Right hindlimb (tissue), 1 donor: ENCODE results near the gene MARCHF3.
"Not testable (repeated sequence)": the region's sequence is repeated elsewhere in the genome, so short reads cannot be mapped to it uniquely, and the experiment has no call there.

Experiments
- DNase-seq: peaks from one replicate; pipeline ENCODE4 v3.0.0-alpha.2; 2018

The MARCHF3 gene

DNA sequence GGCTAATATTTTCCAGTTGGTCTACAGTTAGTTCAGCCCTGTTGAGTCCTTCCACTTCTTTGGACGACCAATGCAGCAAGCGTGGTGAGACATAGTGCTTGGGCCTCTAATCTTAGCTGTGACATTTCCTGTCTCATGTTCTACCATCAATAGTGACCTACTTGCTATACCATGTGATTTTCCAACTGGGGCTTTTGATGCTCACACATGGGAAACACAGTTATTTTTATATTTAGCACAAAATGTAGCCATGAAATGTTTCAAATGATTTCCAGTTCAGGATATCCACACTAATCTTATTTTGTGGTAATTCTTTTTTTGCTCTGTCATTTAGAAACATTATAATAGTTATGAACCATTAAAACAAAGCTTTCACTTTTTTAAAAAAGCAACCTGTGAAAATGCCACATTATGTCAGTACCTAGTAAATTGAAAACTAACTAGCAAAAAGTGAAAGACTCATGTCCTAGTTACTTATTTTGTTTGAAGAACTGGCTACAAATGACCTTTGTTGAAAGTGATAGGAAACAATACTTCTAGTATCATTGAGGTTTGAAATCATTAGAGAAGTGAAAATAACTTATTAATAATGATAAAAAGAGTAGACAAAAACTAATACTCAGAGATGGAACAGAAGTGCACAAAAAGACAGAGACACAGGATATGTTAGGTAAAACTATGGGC lies 18.3 kb downstream of the MARCHF3 start:
- DNase-seq = no peak

DNA sequence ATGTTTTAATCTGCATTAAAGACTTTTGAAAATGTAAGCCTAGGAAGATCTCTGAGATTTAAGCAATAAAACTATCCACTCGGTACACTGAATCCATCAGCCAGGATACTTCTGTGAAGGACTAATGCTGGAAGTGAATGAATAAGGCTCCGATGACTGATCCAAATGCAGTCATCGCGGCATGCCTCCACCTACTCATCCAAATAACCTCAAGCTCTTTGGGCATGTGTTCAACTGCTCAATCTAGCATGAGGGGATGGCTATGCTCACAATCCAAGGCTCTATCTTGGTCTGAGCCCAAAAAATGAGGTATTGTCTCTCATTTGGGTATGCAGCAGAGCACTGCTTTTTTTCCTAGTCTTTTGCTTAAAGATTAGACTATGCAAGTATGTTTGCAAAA lies 19.2 kb downstream of the MARCHF3 start:
- peak; percentile 44 for DNase-seq

DNA sequence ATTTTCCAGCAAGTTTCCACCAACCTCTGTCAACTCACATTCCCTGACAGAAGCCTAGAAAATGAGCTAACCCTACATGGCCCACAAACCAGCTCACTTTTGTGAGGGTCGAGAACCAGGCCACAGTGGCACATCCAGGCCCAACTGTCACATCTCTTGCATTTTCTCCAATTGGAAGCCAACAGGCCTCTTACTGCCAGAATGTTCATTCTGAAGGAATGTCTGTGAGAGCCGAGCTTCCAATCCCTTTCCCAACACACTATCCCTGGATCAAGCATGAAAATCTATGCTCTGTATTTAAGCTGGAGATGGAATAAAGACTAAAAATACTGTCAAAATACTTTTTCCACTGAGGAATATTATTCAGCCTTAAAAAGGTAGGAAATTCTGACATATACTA lies 20.0 kb downstream of the MARCHF3 start:
- DNase-seq = no peak

DNA sequence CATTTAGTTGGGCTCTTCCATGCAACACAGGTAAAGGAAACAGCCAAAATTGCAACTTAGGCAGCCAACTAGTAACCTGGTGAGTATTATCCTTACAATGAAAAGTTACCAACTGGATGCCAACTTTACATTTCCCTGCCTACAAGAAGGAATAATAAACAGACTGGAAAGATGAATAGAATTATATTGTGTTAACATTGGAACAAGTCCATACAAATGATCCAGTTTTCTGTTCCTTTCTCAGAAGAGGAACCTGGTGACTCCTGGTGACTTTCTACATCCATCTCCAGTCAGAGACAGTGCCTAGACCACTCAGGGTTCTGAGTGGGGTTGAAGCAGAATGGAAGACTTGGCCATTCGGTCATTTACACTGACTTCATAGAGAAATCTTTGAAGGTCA lies 20.6 kb downstream of the MARCHF3 start:
- DNase-seq = no peak

DNA sequence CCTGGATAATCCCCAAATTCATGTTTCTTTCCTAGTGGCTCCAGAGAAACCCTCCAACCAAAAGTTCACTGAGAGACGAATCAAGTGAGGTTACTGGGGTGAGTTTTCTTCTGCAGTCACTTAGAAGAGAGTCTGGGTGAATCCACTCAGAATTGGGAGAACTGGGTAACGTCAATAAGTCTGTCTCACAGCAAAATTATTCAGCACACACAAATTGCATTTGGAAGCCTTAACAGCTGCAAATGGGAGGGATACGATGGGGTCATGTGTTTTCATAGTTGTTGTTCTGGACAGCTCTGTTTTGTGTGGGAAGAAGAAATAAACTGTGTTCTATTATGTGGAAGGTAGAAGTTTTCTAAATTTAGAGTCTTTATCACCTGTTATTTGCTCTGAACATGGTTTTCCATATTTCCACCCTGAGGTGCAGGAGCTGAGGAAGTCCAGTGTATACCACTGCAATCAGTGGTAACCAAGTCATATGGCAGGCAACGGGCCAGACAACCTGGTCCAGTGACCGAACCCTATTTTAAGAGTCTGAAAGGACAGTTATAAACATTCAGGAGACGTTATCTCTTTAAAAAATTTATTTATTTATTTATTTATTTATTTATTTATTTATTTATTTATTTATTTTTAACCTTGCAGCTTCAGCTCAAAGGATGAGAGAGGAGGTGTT lies 21.9 kb downstream of the MARCHF3 start:
- DNase-seq = no peak

DNA sequence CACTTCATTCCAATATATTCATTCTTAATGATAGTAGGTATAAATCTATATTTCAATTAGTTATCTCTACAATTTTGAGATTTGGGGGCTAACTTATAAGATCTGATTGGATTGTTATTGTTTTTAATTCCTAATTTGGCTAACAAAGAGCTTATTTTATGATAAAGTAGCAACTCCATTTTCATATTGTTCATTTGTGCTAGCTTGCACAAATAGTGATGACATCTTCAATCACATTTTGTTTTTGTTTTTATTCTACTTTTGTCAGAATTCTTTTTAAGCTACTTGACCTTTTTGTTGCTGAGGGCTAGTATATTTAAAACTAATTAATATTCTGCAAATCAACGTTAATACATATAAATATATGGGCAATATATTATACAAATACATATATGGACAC lies 22.8 kb downstream of the MARCHF3 start:
- no peak for DNase-seq

DNA sequence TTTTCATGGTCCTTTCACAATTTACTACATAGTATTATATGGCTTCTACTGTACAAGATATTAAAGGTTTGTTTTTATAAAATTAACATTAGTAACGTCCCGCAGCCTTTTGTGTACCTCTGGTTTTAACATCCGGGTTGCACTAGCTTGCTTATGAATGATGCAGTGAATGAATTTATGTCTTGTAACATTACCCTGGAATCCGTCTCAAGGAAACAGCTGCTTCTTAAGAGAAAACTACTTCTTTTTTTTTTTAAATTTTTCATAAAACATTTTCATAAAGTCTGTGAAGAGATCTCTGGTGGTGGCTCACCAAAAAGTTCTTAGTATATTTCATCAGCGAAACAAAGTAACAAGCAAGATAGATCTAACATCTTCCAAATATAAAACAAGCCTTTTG lies 23.6 kb downstream of the MARCHF3 start:
- DNase-seq = no peak

DNA sequence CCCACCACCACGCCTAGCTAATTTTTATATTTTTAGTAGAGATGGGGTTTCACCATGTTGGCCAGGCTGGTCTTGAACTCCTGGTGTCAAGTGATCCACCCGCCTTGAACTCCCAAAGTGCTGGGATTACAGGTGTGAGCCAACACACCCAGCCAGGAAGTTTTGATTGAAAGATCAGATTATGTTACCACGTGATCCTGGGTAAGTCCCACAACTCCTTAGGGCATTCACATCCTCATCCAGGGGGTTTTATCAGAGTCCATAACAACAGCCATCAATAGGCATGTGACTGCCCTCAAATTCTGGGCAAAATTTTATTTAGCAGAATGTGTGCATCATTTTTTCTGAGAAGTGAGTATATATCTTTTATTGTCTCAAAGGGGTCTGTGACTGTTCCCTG lies 25.1 kb downstream of the MARCHF3 start:
- DNase-seq = not testable (repeated sequence)

DNA sequence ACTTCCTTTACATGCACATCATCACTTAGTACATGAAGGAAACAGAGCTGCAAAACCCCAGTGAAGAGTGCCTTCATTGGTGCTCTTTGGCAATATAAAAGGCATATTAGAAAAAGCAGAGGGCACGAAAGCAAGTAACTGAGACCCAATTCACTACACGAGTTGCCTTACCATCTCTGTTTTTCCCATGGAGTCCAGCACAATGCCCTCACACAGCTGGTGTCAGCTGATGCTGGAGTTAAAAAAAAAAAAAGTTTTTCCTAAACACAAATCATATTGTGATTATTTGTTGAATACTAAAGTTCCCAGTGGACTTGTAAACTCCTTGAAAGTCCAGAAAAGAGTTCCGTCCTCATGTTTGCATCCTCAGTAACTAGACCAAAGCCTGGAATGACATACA lies 25.6 kb downstream of the MARCHF3 start:
- no peak for DNase-seq

DNA sequence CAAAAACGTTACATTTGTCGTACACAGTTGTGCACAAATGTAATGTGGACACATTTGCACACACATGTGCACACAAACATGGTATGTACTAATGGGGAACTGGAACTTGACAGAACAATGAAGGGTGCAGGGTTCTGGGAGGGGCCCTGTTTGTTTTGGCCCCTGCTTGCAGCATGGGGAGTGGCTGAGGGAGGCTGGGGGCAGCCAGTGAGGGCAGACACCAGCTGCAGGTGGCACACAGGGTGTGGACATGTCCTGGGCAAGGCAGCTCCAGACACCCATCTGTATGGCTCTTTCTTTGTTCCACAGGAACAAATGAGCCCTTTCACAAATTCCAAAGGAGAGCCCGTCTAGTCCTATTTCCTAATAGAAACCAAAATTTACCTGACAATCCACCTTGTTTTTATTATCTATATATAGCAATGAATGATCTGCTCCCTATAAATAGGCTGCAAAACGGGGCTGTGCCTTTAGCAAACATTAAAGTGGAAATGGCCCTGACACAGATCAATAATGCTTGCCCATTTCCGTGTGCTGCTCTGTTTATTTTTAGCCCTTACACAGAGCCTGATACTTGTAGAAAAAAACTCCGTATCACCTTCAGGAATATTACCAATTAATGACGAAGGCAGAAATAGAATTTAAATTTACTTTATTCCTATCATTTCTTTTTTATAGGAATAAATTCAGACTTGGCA lies 26.4 kb downstream of the MARCHF3 start:
- DNase-seq = no peak

DNA sequence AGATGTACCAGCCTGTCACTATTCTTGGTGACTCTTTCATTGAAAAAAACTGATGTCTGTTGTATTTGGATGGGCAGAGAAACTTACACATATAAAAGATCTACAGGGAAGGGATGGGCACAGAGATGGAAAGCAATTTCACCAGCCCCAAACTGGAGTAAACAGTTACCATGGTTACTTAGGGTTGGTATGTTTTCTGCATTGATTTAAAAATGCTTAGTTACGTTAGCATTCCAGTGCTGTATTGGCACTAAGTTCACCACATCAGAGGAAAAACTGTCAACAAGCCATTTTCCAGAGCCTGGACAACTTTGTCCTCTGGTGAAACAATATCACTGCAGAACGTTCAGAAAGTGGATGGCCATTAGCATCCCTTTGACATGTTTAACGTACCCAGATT lies 28.0 kb downstream of the MARCHF3 start:
- no peak for DNase-seq

DNA sequence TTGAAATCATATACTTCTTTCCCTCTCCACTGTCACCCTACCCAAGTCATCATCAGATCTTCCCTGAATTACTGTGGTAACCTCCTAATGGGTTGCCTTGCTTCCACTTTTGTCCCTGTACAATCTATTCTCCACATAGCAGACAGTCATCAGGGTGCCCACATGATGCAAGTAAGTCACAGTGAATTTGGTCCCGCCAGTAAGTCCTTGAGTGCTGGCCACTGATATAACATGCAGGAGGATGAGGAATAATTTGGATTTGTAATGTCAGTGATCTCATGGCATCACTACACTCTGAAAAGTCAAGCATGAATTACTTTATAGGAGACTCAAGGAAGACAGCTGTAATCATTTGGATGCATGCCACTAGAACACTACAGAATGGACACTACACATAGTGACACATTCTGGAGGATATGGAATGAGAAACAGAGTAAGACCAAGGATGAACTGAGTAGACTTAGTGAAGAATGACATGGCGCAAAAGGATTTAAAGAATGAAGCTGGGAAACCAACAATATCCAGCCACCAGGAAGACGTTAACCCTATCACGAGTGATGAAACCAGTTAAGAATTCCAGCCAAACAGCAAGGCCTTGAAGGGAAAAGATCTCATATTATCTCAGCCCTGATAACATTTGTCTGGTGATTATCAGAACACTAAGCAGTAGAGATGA lies 28.6 kb downstream of the MARCHF3 start:
- no peak for DNase-seq

DNA sequence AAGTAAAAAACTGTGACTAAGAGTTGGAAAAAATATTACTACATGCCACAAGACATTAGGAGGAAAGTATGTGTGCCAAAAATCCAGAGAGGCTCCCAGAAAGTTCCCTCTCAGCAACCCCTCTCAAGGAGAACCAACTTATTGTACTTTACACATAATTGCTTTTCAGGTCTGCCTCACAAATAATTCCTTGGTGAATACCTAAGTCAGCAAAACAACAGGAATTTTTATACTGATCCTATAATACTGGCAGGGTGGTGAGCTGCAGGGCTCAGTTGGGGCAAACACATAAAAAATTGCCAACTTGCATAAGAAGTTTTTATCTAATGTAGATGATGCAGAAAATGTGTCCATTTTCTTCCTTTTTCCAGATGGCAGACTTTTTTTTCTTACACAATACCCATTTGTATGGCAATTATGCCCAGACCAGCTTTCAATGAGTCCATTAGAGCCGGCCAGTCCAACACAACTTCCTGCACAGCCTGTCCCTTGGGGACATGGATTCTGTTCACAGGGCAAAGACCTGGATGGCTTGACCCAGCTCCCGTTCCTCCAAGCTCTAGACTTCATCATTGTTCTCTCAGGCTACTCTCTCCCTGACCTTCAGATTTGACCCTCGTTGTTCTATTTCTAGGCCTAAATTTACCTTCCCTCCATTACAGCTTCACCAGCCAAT lies 31.3 kb downstream of the MARCHF3 start:
- DNase-seq = no peak

DNA sequence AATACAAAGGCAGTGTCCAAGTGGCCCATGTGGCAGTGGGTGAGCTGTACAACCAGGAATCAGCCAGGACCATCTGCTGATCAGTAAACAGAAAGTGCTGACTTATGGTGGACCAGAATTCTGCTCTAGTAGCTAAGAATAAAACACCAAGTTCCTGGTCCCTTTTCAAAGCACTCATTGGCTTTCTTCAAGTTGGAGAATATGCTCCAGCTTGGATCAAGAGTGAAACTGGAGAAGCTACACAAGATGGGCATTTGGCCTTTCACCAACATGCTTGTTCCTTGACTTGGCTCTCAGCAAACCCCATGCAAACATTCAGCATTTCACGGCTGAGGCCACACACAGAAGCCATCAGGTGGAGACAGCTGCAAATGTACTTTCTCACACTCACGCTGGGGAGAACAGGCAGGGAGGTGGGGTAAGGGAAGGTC lies 32.1 kb downstream of the MARCHF3 start:
- peak; percentile 54 for DNase-seq

DNA sequence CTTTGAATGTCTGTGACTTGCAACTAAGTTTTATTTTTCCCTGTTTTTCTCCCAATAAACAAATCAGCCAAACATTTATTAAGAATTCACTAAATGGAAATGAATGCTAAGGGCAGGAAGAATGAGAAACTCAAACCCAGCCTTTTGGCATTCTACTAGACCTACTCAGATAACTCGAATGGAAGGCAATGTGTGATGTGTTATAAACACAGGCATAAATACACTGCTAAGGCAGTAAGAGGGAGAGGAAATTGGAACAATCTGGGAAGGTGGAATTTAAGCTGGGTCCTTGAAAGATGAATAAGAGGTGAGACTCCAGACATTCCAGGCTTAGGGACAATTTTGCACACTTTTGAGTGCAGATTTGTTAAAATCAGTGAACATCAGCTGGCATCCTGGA lies 34.7 kb downstream of the MARCHF3 start:
- DNase-seq = no peak

DNA sequence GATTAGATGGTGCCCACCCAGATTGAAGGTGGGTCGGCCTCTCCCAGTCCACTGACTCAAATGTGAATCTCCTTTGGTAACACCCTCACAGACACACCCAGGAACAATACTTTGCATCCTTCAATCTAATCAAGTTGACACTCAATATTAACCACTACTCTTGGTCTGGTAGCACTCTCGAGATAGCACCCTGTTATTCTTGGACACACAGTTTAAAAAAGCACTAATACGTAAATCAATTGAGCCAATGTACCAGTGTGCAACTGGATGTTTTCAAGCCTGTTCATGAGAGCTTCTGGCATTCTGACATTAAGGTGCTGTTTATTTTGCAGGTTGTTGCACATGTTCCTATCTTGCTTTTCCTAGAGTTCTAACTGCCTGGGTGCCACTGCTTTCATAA lies 35.3 kb downstream of the MARCHF3 start:
- DNase-seq = no peak

DNA sequence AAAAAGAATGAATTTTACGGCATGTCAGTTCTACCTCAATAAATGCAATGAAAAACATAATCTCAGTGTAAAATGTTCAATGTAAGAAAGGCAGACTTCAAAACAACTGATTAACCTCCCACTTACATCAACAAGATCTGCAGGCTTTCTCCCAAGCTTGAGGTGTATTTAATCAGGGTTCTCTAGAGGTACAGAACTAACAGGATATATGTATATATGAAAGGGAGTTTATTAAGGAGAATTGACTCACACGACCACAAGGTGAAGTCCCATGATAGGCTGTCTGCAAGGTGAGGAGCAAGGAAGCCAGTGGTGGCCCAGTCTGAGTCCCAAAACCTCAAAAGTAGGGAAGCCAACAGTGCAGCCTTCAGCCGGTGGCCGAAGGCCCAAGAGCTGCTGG lies 35.9 kb downstream of the MARCHF3 start:
- no peak for DNase-seq

DNA sequence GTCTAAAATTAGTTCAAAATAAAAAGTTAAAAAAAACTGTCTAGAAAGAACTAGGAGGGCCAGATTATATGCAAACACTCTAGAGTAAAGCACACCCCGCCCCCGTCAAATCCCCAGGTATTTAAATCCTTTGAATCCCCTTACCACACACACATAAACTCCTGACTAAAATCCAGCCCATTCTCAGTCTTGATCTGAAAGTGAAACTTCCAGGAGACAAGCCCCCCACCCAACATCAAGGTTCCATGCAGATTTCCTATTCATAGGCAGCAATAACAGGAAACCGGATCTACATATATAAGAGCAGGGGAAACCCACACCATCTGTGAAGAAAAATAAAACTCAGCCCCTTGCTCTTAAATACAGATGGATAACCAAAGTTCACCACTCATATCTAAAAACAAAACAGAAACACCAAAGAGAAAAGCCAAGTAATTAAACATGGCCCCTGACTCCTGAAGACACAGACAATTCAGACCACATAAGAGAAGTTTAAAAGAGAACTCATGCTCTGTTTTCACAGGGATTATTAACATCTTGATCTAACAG lies 42.3 kb downstream of the MARCHF3 start:
- no peak for DNase-seq

DNA sequence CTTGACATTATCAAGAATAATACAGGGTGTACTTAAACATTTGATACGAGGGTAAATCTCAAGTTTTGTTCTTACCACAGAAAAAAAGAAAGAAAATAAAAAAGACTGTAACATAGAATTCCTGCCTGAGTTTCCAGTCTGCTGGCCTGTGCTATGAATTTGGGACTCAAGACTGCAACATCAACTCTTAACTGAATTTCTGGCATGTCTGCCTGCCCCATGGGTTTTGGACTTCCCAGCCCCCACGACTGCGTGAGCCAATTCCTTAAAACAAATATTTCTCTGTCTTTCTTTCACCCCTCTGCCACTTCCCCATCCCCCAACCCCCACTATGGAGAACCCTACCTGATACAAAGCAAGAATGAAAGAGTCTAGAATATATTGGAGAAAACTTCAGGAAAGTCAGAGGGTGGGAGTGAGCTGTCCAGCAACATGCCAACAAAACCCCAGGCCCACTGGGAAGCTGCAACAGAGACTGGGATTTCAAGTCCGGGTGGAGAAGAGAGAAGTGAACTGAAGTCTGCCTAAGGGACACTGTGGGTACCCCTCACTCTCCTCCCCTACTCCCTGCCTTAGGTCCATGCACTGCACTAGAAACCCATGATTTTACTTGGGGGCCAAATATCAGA lies 43.0 kb downstream of the MARCHF3 start:
- DNase-seq = no peak

DNA sequence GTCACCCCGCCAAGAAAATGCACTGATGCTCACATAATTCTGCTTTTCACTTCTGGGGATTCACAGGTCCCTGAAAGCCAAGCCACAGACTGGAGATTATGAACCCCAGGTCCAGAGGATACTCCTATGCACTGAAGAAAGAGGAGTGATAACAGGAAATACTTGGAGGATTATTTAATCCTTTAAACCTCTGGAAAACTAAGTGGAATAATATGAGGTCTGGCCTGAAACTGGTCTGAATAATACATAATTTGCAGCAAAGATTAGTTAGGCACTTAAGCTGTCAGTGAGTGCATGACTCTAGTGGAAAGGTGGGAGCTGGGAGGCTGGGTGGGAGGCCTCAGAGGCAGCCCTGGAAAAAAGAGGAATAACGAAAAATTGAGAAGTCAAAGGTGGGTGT lies 45.7 kb downstream of the MARCHF3 start:
- no peak for DNase-seq

DNA sequence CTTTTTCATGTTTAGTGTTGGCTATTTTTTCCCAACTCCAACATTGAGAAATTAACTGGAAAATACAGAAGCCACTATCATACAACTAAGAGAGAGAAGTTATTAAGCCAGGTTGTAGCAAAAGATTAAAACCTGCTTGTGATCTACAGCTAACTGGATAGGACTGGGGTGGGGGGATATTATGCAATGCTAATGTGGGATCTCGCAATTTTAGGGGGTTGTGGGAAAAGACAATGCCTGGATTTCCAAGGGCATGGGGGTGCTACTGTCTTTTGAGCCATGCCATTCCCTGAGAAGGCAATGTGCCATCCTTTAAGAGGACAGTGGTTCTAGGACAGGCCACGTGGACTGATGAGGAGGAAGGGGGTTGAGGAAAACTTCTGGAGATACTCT lies 46.5 kb downstream of the MARCHF3 start:
- no peak for DNase-seq
